SK-N-SH treated with all-trans-retinoic acid at 6 μM for 48 hours (cell line): ENCODE measurements around the gene SORCS3.

Source experiments
- ARNTL ChIP-seq: fragments of 450-650 bp; formaldehyde crosslinking; IDR thresholded peaks from 2 replicates; pipeline ENCODE4 v1.5.0; 2020; ENCODE audit warnings: low read depth, mild to moderate bottlenecking, moderate library complexity, borderline replicate concordance
- CREB5 ChIP-seq: fragments of 250-450 bp; sonication (Bioruptor Pico); IDR thresholded peaks from 2 replicates; pipeline ENCODE4 v1.5.1; 2020; ENCODE audit warnings: low read depth, mild to moderate bottlenecking, moderate library complexity
- CSDC2 ChIP-seq: fragments of 250-450 bp; sonication (Bioruptor Pico); IDR thresholded peaks from 2 replicates; pipeline ENCODE4 v1.5.0; 2020; ENCODE audit warnings: mild to moderate bottlenecking, moderate library complexity
- ESRRG ChIP-seq: fragments of 250-450 bp; sonication (Bioruptor Pico); IDR thresholded peaks from 2 replicates; pipeline ENCODE4 v1.6.1; 2021; ENCODE audit warnings: mild to moderate bottlenecking
- GLIS3 ChIP-seq: fragments of 250-450 bp; sonication (Bioruptor Pico); IDR thresholded peaks from 2 replicates; pipeline ENCODE4 v1.5.0; 2020; ENCODE audit warnings: mild to moderate bottlenecking, moderate library complexity
- PATZ1 ChIP-seq: fragments of 250-450 bp; sonication (Bioruptor Pico); IDR thresholded peaks from 2 replicates; pipeline ENCODE4 v1.8.0; 2020; ENCODE audit warnings: mild to moderate bottlenecking, moderate library complexity, borderline replicate concordance
- PPARA ChIP-seq: fragments of 250-450 bp; sonication (Bioruptor Pico); IDR thresholded peaks from 2 replicates; pipeline ENCODE4 v1.5.0; 2020; ENCODE audit warnings: mild to moderate bottlenecking, borderline replicate concordance
- SNAI2 ChIP-seq: fragments of 250-450 bp; sonication (Bioruptor Pico); IDR thresholded peaks from 2 replicates; pipeline ENCODE4 v1.5.0; 2020; ENCODE audit warnings: mild to moderate bottlenecking, moderate library complexity
- TSHZ2 ChIP-seq: fragments of 250-450 bp; sonication (Bioruptor Pico); IDR thresholded peaks from 2 replicates; pipeline ENCODE4 v1.5.0; 2020; ENCODE audit warnings: mild to moderate bottlenecking, moderate library complexity
- ZC3H10 ChIP-seq: fragments of 250-450 bp; sonication (Bioruptor Pico); IDR thresholded peaks from 2 replicates; pipeline ENCODE4 v1.5.1; 2021; ENCODE audit warnings: mild to moderate bottlenecking, moderate library complexity
- ZFP3 ChIP-seq: fragments of 250-450 bp; sonication (Bioruptor Pico); IDR thresholded peaks from 2 replicates; pipeline ENCODE4 v1.5.0; 2020; ENCODE audit warnings: mild to moderate bottlenecking, moderate library complexity
- ZNF70 ChIP-seq: fragments of 450-650 bp; formaldehyde crosslinking; IDR thresholded peaks from 2 replicates; pipeline ENCODE4 v1.5.0; 2020; ENCODE audit warnings: mild to moderate bottlenecking, moderate library complexity

- no peak for TF ChIP-seq ZFP3 (CRISPR knock-in tag)
- no peak for TF ChIP-seq PATZ1 (CRISPR knock-in tag)
- no peak for TF ChIP-seq ESRRG (CRISPR knock-in tag)
- TF ChIP-seq CREB5 (CRISPR knock-in tag): no peak
- no peak for TF ChIP-seq TSHZ2 (CRISPR knock-in tag)
- no peak for TF ChIP-seq SNAI2
- TF ChIP-seq ARNTL: no peak
- TF ChIP-seq ZNF70 (CRISPR knock-in tag): no peak
- no peak for TF ChIP-seq ZC3H10
- no peak for TF ChIP-seq GLIS3 (CRISPR knock-in tag)
- TF ChIP-seq PPARA (CRISPR knock-in tag): no peak
- TF ChIP-seq CSDC2: no peak
Observed at GRCh38 chr10:105102977-105103376, 461.9 kb downstream of the SORCS3 start.
